Measurements from ENCODE around the gene SLC51B. TPM values are rescaled to one million over a fixed set of nuclear protein-coding genes. Genes with fewer than 3 reads are reported as not detected.

SLC51B gene
- total RNA-seq, 1 donor from 2014 or later: not detected

- Histone ChIP-seq H3K36me3 (peaks cover 28% of the 10 kb centered on the region), H3K27me3 (ENCODE audit: low read depth) (no peaks in the 10 kb centered on the region), H3K9me3 (replicated peaks) (no peaks in the 10 kb centered on the region), H3K4me1 (peaks cover 20% of the 10 kb centered on the region), H3K4me3 (peak overlapping the region; percentile 80), H3K27ac (replicated peaks) (peak overlapping the region; percentile 86)
- intact Hi-C loops (cut with micrococcal nuclease): no loop called here
- no peak for DNase-seq
- TF ChIP-seq CTCF (IDR thresholded peaks at IDR 0.05; ENCODE audit: borderline replicate concordance): no peak
These were observed 16.8 kb upstream of the SLC51B start for GRCh38 chr15:65028338-65028737.

GRCh38 chr15:65028921-65029735, 16.1 kb upstream of the SLC51B start, which contains the start of gene MTFMT:
TSS of gene MTFMT (minus strand) at chr15:65029639. CDS start at chr15:65029613, 26 bp downstream.
- no peaks in the 10 kb centered on the region for H3K27me3 ChIP-seq (ENCODE audit: low read depth)
- H3K4me1 ChIP-seq: peaks cover 20% of the 10 kb centered on the region
- peak; percentile 94 for DNase-seq
- H3K9me3 ChIP-seq (replicated peaks): no peaks in the 10 kb centered on the region
- peaks cover 20% of the 10 kb centered on the region for H3K36me3 ChIP-seq
- intact Hi-C loops (cut with micrococcal nuclease): no loop called here
- H3K27ac ChIP-seq (replicated peaks): peak within 1 kb of the TSS; percentile 86
- H3K4me3 ChIP-seq: peak within 1 kb of the TSS; percentile 80
- TF ChIP-seq CTCF (IDR thresholded peaks at IDR 0.05; ENCODE audit: borderline replicate concordance): no peak

GRCh38 chr15:65029736-65030208, 15.4 kb upstream of the SLC51B start:
- Histone ChIP-seq H3K9me3 (replicated peaks) (no peaks in the 10 kb centered on the region), H3K27ac (replicated peaks) (peak overlapping the region; percentile 86), H3K4me1 (peaks cover 20% of the 10 kb centered on the region), H3K4me3 (peak overlapping the region; percentile 80), H3K27me3 (ENCODE audit: low read depth) (no peaks in the 10 kb centered on the region), H3K36me3 (peaks cover 15% of the 10 kb centered on the region)
- intact Hi-C loops (cut with micrococcal nuclease): no loop called here
- no peak for TF ChIP-seq CTCF (IDR thresholded peaks at IDR 0.05; ENCODE audit: borderline replicate concordance)
- DNase-seq: no peak

GRCh38 chr15:65032801-65033537, 12.2 kb upstream of the SLC51B start:
- intact Hi-C loops (cut with micrococcal nuclease): no loop called here

More at GRCh38 chr15:65032801-65033537, 12.2 kb upstream of the SLC51B start:
- Histone ChIP-seq H3K36me3 (no peaks in the 10 kb centered on the region), H3K4me1 (peaks cover 14% of the 10 kb centered on the region), H3K4me3 (no peak overlapping the region), H3K27me3 (ENCODE audit: low read depth) (no peaks in the 10 kb centered on the region), H3K27ac (replicated peaks) (no peak overlapping the region), H3K9me3 (replicated peaks) (no peaks in the 10 kb centered on the region)
- peak; percentile 70 for TF ChIP-seq CTCF (IDR thresholded peaks at IDR 0.05; ENCODE audit: borderline replicate concordance)
- DNase-seq: peak; percentile 42
